BE2C (cell line): Measurements from ENCODE around the gene INPP5E.

ENCODE experiments used
- DNase-seq: peaks from one replicate; pipeline ENCODE4 v3.0.0-alpha.2; 2020
- H3K27me3 ChIP-seq: fragments of 250-450 bp; sonication (Bioruptor Pico); 2 replicates; pipeline ENCODE4 v1.5.1; 2020; ENCODE audit warnings: mild to moderate bottlenecking
- H3K36me3 ChIP-seq: fragments of 250-450 bp; sonication (Bioruptor Pico); 2 replicates; pipeline ENCODE4 v1.5.1; 2020; ENCODE audit warnings: mild to moderate bottlenecking
- H3K4me1 ChIP-seq: fragments of 250-450 bp; sonication (Bioruptor Pico); 2 replicates; pipeline ENCODE4 v1.5.1; 2020
- H3K4me3 ChIP-seq: 2 replicates; pipeline ENCODE4 v1.5.1; 2011; ENCODE audit warnings: low read depth, low read length
- H3K9me3 ChIP-seq: fragments of 250-450 bp; sonication (Bioruptor Pico); 2 replicates; pipeline ENCODE4 v1.5.1; 2020
- CTCF ChIP-seq: IDR thresholded peaks from 2 replicates; pipeline ENCODE4 v1.5.1; 2012; ENCODE audit warnings: mild to moderate bottlenecking, low read depth, low read length

INPP5E gene

DNA sequence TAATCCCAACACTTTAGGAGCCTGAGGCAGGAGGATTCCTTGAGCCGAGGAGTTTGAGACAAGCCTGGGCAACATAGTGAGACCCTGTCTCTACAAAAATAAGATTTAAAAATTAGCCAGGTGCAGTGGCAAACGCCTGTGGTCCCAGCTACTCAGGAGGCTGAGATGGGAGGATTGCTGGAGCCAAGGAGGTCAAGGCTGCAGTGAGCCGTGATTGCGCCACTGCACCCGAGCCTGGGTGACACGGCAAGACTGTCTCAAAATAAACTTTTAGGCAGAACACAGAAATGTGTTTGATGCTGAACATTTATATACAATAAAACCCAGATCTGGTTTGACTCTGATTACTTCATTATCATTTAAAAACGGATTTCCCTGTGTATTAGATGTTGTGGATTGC, 34.2 kb downstream of the INPP5E start:
- Histone ChIP-seq H3K36me3 (peaks cover 66% of the 10 kb centered on the region), H3K4me1 (peaks cover 6% of the 10 kb centered on the region), H3K27me3 (no peaks in the 10 kb centered on the region), H3K4me3 (no peak overlapping the region), H3K9me3 (no peaks in the 10 kb centered on the region)
- TF ChIP-seq CTCF = no peak
- DNase-seq = no peak

DNA sequence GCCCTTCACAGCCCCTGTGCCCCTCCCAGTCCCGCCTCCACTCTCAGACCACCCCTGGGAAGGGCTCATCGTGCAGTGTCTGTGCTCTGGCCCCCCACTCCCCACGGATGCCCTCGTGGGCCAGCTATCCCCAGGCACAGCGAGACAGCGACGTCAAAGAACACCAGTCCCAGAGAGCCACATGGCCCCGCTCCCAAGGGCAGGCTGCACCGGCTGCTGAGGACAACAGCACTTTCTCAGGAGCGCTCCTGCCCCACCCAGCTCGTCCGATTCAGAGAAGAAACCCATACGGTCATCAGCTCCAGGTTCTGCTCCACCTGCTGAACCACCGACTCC, 34.9 kb downstream of the INPP5E start:
- Histone ChIP-seq H3K4me1 (peaks cover 8% of the 10 kb centered on the region), H3K4me3 (no peak overlapping the region), H3K27me3 (no peaks in the 10 kb centered on the region), H3K36me3 (peaks cover 66% of the 10 kb centered on the region), H3K9me3 (no peaks in the 10 kb centered on the region)
- TF ChIP-seq CTCF = no peak
- DNase-seq = no peak

- Histone ChIP-seq H3K36me3 (peaks cover 66% of the 10 kb centered on the region), H3K9me3 (no peaks in the 10 kb centered on the region), H3K4me1 (peaks cover 5% of the 10 kb centered on the region), H3K27me3 (no peaks in the 10 kb centered on the region), H3K4me3 (no peak overlapping the region)
- no peak for TF ChIP-seq CTCF
- DNase-seq = no peak
These were observed 35.5 kb downstream of the INPP5E start for GRCh38 chr9:136403915-136404800.

DNA sequence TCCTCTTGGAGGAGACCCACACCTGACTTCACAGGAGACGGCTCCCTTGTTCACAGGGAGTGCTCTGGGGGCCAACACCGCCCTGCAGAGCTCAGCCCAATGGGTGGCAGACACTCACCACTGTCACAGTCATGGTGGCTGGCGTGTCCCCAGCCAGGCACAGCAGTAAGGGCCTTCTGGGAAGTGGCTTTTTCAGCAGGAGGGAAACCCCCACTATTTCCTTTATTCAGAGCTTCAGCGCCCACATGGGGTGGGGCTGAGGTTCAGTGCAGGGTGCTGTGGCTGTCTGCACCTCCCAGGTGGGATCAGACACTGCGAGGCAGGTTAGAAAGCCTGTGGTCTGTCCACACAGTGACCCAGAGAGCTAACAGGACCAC, 36.1 kb downstream of the INPP5E start:
- no peaks in the 10 kb centered on the region for H3K9me3 ChIP-seq
- H3K4me1 ChIP-seq = peaks cover 5% of the 10 kb centered on the region
- no peaks in the 10 kb centered on the region for H3K27me3 ChIP-seq
- no peak for DNase-seq
- no peak for TF ChIP-seq CTCF
- H3K36me3 ChIP-seq = peaks cover 63% of the 10 kb centered on the region
- no peak overlapping the region for H3K4me3 ChIP-seq

DNA sequence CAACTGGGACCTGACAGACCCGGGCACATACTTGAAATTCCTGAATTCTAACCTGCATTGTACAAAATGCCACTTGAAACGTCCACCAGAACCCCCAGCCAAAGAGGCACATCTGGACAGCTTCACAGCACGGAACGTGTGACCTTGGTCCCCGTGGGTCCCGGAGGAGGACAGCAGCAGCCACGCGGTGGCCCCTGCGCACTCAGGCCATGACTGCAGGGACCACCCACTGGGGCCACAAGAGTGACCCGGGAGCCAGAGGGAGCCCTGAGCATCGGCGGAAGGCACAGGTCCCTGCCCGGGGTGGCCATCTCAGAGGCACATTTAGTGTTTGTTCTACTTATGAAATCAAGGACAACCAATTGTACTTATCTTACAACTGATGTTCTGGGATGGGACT, 37.6 kb downstream of the INPP5E start:
- Histone ChIP-seq H3K4me1 (peaks cover 5% of the 10 kb centered on the region), H3K36me3 (peaks cover 60% of the 10 kb centered on the region), H3K4me3 (no peak overlapping the region), H3K27me3 (no peaks in the 10 kb centered on the region), H3K9me3 (no peaks in the 10 kb centered on the region)
- TF ChIP-seq CTCF = no peak
- DNase-seq = no peak

DNA sequence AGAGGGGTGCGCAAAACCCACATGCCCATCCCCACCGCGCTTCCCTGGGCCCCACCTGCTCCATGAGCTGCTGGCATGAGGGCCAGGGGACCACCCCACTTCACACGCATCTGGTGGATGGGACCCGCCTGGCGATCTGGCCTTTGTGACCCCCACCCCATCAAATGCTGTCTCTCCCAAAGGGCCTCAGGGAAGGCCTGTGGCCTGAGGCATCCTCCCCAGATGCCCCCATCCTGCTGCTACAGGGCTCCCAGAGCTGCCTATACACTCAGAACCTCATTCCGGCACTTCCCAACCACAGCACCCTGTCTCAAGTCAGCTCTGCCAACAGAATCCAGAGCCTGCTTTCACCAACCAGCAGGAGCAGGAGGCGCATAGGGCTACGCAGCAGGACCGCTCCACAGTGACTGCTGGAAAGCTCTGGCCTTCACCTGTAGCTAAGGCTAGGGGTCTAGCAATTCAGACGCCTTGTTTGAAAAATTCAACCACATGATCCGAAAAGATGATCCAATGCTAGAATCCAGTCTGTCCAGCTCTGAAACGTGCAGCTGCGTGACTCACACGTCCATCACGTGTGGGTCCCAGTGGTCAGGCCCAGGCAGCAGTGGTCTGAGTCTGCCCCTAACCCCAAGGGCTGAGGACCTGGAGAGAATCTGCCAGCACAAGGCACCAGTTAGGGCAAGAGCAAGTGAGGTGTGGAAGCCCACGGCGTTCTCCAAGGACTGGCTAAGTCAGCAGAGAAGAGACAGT, 38.3 kb downstream of the INPP5E start:
- Histone ChIP-seq H3K9me3 (no peaks in the 10 kb centered on the region), H3K27me3 (no peaks in the 10 kb centered on the region), H3K4me3 (no peak overlapping the region), H3K4me1 (peaks cover 5% of the 10 kb centered on the region), H3K36me3 (peaks cover 60% of the 10 kb centered on the region)
- no peak for TF ChIP-seq CTCF
- no peak for DNase-seq
